ENCODE measurements around the gene PPP1R11.

The PPP1R11 gene

GRCh38 chr6:30062471-30063178, 4.4 kb upstream of the PPP1R11 start:
- DNase-seq = no peak

- DNase-seq = no peak
Measured at GRCh38 chr6:30063315-30063714, 3.7 kb upstream of the PPP1R11 start.

GRCh38 chr6:30066082-30066481, 916 bp upstream of the PPP1R11 start:
- no peak for DNase-seq

- DNase-seq = no peak
Measured at GRCh38 chr6:30067460-30068139, 602 bp downstream of the PPP1R11 start.

- DNase-seq = no peak
Measured at GRCh38 chr6:30071081-30071818, 4.3 kb downstream of the PPP1R11 start.

GRCh38 chr6:30071858-30072257, 4.9 kb downstream of the PPP1R11 start:
- DNase-seq = no peak

GRCh38 chr6:30073489-30074235, 6.7 kb downstream of the PPP1R11 start:
- no peak for DNase-seq

GRCh38 chr6:30074331-30075093, 7.5 kb downstream of the PPP1R11 start:
- DNase-seq = no peak

- DNase-seq = no peak
Measured at GRCh38 chr6:30075094-30075789, 8.2 kb downstream of the PPP1R11 start, which contains the start of gene RNF39. RNF39 (minus strand) TSS chr6:30075769; CDS start chr6:30075585, 184 bp downstream.

- DNase-seq = no peak
Measured at GRCh38 chr6:30075790-30076732, 9.1 kb downstream of the PPP1R11 start.

GRCh38 chr6:30077218-30077617, 10.2 kb downstream of the PPP1R11 start:
- no peak for DNase-seq

- DNase-seq = no peak
Measured at GRCh38 chr6:30087876-30088275, 20.9 kb downstream of the PPP1R11 start.

- no peak for DNase-seq
Measured at GRCh38 chr6:30091577-30092381, 24.8 kb downstream of the PPP1R11 start.

GRCh38 chr6:30092852-30093543, 26.0 kb downstream of the PPP1R11 start:
- DNase-seq = no peak

GRCh38 chr6:30093951-30094661, 27.1 kb downstream of the PPP1R11 start:
- no peak for DNase-seq

GRCh38 chr6:30096829-30097228, 29.8 kb downstream of the PPP1R11 start:
- DNase-seq = no peak

- DNase-seq = no peak
Measured at GRCh38 chr6:30097902-30098768, 31.1 kb downstream of the PPP1R11 start.

Data from Kasumi-1 (cell line).